DMS114 treated with DMSO at 0.1 percent for 48 hours (cell line): ENCODE data around the gene ATXN10.
"Not testable (repeated sequence)": the region's sequence is repeated elsewhere in the genome, so short reads cannot be mapped to it uniquely, and the experiment has no call there.

Source experiments
- DNase-seq: peaks from one replicate; lab custom pipeline; 2025; ENCODE audit not compliant: unreplicated experiment; lab: John Stamatoyannopoulos, UW

Gene ATXN10

GRCh38 chr22:45671783-45672563 lies at the start of gene ATXN10:
TSS of gene ATXN10 (plus strand) at chr22:45671834. CDS start at chr22:45672064, 230 bp downstream.
- peak; percentile 68 for DNase-seq

- no peak for DNase-seq
Measured at GRCh38 chr22:45621836-45622600, 49.6 kb upstream of the ATXN10 start.

DNA sequence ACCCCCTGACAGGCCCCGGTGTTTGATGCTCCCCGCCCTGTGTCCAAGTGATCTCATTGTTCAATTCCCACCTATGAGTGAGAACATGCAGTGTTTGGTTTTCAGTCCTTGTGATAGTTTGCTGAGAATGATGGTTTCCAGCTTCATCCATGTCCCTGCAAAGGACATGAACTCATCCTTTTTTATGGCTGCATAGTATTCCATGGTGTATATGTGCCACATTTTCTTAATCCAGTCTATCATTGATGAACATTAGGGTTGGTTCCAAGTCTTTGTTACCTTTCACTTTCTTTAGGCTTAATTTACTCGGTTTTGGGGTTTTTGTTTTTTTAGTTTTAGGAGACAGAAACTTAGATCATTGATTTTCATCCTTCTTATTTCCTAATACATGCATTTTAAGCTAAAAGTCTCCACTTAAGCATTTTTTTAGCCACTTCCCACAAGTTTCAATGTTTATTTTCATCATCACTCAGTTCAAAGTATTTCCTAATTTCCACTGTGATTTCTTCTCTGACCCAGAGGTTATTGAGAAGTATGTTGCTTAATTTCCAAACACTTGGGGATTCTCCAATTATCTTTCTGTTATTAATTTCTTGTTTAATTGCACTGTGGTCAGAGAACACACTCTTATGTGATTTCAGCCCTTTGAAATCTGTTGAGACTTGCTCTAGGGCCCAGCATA lies 48.0 kb upstream of the ATXN10 start:
- not testable (repeated sequence) for DNase-seq

GRCh38 chr22:45626198-45626651 lies 45.4 kb upstream of the ATXN10 start:
- DNase-seq: no peak

DNA sequence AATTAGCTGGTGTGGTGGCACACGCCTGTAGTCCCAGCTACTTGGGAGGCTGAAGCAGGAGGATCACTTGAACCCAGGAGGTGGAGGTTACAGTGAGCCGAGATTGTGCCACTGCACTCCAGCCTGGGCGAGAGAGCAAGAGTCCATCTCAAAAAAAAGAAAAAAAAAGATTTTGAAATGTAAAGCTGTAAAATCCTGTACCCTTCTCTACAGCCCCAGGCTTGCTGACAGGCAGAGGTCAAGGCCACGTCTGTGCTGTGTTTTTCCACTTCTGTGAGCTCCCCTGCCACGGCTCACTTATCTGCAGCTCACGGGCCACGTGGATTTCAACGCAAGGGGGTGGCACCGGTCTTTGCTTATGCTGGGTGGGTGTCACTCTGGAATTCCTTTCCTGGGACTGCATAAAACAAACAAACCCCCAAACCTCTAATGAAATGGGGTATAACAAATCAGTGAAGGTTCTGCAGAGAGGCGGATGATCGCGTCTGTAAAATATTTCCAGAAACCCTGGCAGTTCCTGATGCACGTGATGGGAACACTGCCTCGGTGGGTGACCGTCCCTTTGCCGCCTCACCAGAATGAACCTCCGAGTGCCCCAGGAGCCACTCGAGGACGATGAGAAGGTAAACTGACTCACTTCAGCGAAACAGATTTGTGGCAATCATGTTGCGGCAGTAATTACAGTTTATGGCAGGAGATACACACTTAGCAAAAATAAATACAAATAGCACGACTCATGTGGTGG lies 44.0 kb upstream of the ATXN10 start:
- no peak for DNase-seq

DNA sequence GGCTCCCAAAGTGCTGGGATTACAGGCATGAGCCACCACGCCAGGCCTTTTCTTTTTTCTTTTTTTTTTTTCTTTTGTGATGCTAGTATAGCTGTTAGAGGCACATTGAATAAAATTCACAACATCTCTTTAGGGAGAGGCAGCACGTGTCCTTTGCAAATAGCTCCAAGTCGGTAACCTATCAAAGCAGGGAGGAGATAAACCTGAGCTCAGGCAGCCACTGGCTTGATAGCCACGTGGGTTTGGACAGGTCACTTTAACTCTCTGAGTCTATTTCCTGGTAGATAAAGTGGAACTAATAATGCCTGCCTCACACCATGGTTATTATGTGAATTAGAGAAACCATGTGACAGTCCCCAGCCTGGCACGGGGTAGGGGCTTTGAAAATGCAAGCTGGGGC lies 43.1 kb upstream of the ATXN10 start:
- DNase-seq: no peak

DNA sequence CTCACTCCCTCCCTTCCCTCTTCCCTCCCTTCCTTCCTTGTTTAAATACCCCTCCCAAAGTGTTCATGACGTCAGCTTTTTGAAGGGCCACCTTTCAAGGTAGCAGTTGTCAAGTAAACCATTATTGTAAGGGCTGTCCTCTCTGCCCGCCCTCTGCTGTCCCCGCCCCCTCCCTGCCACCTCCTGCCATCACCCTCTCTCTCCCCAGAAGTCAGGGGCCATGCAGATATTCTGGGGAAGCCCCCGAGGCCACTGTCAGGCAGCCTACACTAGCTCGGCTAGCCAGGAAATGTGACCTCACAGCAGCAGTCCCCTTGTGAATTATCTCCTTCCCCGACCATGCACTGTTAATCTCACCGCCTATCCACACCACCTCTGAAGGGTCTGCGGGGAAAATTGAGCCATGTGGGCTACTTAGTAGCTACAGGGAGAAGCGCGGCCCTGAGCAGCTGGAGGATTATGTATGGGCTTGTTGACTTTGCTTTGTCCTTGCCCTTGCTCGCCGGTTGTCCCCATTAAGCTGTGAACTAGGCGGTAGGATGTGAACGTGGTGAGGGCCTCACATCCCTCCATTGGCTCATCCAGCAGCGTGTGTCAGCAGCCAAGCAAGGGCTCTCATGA lies 42.1 kb upstream of the ATXN10 start:
- no peak for DNase-seq

DNA sequence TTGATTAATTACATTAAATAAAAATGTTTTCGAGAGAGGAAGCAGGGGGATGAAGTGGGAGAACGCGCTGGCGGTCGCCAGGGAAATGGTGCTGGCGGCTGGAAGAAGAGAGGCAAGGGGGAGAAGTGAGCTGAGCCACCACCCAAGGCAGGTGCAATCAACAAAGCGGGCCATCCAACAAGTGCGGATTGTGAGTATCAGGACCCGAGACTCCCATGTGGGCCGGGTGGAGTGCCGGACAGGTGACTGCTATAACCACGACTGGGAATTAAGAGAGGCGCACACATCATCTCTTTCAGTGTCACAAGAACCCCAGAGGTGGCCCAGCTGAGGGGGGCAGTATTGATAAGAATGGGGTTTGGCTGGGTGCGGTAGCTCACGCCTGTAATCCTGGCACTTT lies 41.2 kb upstream of the ATXN10 start:
- DNase-seq: no peak

- DNase-seq: no peak
Measured at GRCh38 chr22:45631140-45631840, 40.3 kb upstream of the ATXN10 start.

DNA sequence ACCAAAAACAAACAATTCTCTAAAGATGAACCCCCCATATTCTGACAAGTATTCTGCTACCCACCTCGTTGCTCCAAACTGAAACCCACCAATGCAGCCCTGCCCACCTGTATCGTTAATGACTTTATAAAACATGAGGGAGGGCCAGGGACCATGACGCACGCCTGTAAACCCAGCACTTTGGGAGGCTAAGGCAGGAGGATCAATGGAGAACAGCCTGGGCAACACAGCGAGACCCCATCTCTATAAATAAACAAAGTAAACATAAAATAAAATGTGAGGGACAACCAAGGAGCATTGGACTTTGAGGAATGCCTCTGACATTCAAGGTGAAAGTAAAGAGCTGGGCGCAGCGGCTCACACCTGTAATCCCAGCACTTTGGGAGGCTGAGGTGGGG lies 39.8 kb upstream of the ATXN10 start:
- no peak for DNase-seq

DNA sequence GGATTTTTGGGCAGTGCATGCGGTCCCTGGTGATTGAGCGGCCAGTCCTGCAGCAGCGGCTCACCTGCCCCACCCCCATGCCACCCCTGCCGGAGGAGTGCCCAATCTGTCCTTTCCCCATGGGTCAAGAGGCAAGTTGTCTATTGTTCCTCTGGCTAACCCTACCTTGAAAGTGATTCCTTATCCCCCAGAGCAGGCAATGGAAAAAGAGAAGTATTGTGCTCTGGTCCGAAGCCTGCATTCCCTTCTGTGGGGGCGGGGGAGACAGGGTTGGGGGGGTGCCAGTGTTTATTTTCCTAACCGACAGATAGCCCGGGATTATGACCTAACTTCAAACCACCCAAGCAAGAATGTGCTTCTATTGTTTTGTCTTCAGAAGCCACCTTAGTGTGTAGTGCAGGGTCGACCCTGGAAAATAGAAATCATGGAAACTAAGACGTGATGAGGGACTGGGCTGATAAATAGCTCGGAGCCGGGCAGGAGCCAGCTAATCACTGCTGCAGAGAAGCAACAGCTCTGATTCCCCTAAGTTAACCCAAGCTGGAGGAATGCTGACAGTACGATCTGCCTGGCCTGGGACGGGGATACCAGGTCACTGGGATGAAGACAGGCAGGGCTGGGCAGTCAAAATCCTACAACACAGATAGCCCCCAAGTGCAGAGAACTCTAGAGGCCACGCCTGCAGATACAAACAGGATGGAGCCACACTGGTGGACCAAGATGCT lies 38.7 kb upstream of the ATXN10 start:
- no peak for DNase-seq

GRCh38 chr22:45636683-45637082 lies 35.0 kb upstream of the ATXN10 start:
- DNase-seq: no peak

DNA sequence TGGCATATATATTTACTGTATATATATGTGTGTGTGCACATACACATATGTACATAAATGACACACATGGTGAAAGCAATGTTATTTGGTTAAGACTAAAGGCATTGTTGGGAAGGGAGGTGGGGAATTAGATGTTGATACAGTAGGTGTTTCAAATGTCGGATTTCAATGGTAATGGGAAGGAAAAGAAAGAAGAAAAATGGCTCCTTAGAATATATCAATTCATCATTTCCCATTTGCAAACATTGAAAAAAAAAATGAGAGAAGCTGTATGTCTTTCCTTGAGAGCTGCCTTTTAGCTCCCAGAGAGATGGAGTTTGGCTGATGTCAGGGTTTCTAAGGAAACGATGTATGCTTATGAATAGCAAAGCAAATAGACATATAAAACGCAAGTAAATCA lies 33.4 kb upstream of the ATXN10 start:
- no peak for DNase-seq

- no peak for DNase-seq
Measured at GRCh38 chr22:45638834-45639746, 32.5 kb upstream of the ATXN10 start.

- no peak for DNase-seq
Measured at GRCh38 chr22:45639747-45640102, 31.9 kb upstream of the ATXN10 start.

GRCh38 chr22:45640291-45640940 lies 31.2 kb upstream of the ATXN10 start:
- no peak for DNase-seq

- no peak for DNase-seq
Measured at GRCh38 chr22:45640941-45641621, 30.6 kb upstream of the ATXN10 start.
